GM10266 (cell line): ENCODE data around the gene CELF4.

Source experiments
- DNase-seq: peaks from one replicate; pipeline ENCODE4 v3.0.0; 2012; ENCODE audit errors: extremely low spot score
- TF ChIP-seq, protein P1 (sequence below): IDR thresholded peaks from 2 replicates; pipeline ENCODE4 v1.5.1; 2012; ENCODE audit warnings: mild to moderate bottlenecking, low read depth; ENCODE audit not compliant: control insufficient read depth, insufficient read depth; ENCODE audit errors: missing control alignments

Gene CELF4

DNA sequence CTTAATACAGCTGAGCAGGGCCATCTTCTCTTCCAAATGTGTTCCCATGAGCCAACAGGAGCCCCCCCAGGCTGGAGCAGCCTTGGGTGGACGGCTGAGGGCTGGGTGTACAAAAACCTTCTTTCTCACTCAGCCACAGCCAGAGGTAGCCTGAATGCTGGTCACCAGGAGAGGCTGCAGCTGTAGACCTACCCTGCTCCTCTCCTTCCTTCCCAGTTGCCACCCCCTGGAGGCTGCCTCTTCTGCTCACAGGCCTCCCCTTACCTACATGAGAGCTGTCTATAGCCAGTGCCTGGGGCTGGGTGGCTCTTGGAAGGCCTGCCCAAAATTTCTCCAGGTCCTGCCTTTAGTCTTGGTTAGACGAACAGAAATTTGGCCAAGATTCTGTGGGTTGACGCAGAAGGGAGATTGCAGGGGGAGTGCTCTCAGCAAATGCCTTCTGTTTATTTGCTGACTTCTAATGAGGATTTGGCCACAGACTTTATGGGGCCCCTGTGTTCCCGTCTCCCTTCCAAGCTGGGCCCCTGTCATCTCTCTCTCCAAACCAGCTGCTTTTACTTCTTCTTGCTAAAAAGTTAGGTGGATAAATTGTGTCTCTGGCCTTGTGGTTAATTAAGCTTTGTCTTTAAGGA lies 18.3 kb downstream of the CELF4 start:
- no peak for DNase-seq
- TF ChIP-seq, protein P1, sequence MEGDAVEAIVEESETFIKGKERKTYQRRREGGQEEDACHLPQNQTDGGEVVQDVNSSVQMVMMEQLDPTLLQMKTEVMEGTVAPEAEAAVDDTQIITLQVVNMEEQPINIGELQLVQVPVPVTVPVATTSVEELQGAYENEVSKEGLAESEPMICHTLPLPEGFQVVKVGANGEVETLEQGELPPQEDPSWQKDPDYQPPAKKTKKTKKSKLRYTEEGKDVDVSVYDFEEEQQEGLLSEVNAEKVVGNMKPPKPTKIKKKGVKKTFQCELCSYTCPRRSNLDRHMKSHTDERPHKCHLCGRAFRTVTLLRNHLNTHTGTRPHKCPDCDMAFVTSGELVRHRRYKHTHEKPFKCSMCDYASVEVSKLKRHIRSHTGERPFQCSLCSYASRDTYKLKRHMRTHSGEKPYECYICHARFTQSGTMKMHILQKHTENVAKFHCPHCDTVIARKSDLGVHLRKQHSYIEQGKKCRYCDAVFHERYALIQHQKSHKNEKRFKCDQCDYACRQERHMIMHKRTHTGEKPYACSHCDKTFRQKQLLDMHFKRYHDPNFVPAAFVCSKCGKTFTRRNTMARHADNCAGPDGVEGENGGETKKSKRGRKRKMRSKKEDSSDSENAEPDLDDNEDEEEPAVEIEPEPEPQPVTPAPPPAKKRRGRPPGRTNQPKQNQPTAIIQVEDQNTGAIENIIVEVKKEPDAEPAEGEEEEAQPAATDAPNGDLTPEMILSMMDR: no peak

DNA sequence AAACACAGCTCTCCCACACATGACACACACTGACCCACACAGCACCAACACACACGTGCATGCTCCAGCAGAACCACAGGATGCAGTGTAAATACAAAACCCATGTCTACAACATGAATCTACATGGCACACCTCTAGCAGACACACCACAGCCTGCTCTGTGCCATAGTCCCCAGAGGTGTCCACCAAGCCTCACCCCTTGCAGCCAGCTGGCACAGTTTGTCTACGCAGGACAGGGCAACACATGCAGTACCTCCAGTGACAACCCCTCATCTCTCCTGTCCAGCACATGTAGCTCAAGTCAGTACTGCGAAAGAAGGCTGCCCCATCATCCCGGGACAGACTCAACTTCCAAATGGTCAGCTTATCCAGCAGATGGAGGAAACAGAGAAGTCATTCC lies 18.9 kb downstream of the CELF4 start:
- no peak for DNase-seq

DNA sequence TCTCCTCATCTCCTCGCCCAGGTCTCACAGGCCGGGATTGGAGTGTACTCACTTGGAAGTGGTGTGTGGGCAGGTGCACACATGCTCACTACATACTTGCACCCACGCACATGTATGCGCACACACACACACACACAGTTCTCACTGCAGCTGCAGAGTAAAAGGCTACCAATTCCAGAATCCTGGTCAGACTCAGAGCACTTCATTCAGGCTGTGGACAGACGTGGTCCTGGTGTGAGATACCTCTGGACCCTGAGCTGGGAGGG lies 19.4 kb downstream of the CELF4 start:
- TF ChIP-seq, protein P1: no peak
- no peak for DNase-seq

More for the DNA sequence above, 18.9 kb downstream of the CELF4 start:
- TF ChIP-seq, protein P1: no peak

DNA sequence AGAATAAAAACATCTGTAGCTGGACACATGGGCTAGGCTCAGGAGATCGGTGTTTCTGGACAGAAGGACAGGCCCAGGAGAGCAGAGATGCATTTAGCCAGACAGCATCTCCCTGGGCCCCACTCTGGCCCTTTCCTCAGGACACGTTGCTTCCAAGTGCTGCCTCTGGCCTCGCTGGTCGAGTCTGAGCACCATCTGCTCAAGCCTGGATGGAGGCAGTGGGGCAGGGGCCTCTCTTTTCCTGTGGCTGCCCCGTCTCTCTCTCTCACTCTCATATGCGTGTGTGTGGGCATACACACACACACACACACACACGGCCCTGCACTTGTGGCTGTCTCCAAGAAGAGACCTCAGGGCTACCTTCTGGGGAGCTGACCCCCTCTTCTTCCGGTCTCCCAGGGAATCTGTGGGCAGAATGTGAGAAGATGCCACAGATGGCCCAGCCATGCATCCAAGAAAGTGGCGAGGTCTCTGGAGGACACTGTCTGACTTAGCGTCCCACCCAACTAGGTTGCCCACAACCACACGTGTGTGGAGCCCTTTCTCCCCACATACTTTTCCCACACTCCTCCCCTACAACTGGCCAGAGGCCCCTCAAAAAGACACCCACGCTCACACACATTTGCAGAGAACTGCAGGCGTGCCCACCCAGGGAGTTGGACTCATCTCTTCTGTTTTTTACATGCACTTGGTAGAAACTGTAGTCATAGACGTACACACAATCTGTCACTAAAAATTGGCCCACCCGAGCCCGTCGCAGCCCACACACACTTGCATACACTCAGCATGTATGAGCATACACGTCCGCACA lies 19.9 kb downstream of the CELF4 start:
- no peak for DNase-seq
- TF ChIP-seq, protein P1: no peak

DNA sequence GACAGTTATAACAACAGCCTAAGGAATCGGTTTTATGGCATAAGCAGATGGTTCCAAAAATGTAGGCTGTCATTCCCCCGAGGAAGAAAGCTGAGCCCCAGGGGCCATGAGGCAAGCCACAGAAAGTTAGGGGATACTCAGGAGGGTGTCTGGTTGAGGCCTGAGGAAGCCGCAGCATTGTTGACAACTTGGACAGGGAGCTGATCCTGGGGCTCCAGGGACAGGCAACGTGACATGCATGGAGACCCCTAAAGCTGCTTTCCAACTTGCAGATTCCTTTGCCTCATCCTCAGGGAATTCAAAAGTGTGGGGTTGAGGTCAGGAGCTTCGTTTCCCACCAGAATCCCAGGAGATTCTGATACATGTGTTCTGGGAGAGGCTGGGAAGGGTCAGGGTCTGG lies 20.9 kb downstream of the CELF4 start:
- DNase-seq: no peak
- TF ChIP-seq, protein P1: no peak

DNA sequence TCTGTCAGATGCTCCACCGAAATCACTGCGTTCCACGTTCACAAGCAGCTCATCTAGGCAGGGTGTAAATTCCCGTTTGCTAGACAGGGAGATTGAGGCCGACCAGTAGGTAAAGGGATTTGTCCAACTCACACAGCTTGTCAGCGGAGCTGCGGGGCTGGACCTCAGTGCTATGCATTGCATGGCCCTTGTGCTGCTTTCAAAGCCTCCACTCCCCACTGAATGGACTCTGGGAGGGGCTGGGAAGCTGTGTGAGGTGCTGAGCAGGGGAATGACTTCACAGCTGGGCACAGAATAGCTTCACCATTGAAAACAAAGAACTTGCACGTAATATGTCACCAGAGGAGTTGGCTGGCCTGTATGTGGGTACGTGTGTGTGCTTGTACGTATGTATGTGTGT lies 21.4 kb downstream of the CELF4 start:
- no peak for DNase-seq
- TF ChIP-seq, protein P1: no peak

DNA sequence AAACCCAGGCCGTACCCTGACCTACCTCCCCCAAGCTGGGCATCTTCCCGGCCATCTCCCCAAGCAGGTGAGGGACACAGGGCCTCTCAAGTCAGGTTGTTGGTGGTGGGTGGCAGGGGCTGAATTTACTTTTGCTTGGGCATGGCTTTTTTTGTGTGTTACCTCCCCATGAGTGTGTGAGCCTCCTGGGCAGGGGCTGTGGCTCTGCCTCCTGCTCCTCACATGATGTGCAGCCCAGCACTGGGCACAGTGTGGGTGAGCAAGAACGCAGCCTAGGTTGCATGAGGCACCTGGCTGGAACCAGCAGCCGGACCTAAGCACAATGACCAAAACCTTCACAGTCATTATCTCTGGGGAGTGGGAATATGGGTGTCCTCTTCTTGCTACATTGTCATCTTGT lies 22.3 kb downstream of the CELF4 start:
- DNase-seq: no peak
- TF ChIP-seq, protein P1: no peak
